WI38 (cell line): Measurements from ENCODE around the gene UQCC3.

ENCODE experiments used
- H3K4me3 ChIP-seq: 2 replicates; pipeline ENCODE4 v1.5.1; 2011; ENCODE audit warnings: low read depth, mild to moderate bottlenecking, control low read depth, low read length
- TF ChIP-seq, protein P1 (sequence below): IDR thresholded peaks from 2 replicates; pipeline ENCODE4 v1.5.1; 2012; ENCODE audit warnings: low read depth, mild to moderate bottlenecking, control low read depth, low read length

UQCC3 gene

DNA sequence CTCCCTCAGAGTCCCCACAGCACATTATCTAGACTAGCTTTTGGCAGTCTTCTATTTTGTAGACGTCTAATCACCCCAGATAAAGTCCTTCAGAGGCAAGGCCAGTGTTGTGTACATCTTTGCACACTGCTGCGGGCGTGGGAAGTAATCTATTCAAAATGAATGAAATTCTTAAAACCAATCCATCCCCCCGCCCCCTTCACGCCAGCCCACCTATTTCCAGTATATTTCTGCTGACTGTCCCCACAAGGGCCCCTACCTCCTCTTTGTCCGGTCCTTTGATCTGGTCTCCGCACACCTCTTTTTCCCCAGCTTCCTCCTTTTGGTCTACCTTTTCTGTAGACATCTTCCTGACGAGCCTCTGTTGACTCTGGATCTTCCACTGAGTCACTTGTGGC lies 35.4 kb downstream of the UQCC3 start:
- TF ChIP-seq, protein P1, sequence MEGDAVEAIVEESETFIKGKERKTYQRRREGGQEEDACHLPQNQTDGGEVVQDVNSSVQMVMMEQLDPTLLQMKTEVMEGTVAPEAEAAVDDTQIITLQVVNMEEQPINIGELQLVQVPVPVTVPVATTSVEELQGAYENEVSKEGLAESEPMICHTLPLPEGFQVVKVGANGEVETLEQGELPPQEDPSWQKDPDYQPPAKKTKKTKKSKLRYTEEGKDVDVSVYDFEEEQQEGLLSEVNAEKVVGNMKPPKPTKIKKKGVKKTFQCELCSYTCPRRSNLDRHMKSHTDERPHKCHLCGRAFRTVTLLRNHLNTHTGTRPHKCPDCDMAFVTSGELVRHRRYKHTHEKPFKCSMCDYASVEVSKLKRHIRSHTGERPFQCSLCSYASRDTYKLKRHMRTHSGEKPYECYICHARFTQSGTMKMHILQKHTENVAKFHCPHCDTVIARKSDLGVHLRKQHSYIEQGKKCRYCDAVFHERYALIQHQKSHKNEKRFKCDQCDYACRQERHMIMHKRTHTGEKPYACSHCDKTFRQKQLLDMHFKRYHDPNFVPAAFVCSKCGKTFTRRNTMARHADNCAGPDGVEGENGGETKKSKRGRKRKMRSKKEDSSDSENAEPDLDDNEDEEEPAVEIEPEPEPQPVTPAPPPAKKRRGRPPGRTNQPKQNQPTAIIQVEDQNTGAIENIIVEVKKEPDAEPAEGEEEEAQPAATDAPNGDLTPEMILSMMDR, result no peak
- H3K4me3 ChIP-seq, result no peak overlapping the region

DNA sequence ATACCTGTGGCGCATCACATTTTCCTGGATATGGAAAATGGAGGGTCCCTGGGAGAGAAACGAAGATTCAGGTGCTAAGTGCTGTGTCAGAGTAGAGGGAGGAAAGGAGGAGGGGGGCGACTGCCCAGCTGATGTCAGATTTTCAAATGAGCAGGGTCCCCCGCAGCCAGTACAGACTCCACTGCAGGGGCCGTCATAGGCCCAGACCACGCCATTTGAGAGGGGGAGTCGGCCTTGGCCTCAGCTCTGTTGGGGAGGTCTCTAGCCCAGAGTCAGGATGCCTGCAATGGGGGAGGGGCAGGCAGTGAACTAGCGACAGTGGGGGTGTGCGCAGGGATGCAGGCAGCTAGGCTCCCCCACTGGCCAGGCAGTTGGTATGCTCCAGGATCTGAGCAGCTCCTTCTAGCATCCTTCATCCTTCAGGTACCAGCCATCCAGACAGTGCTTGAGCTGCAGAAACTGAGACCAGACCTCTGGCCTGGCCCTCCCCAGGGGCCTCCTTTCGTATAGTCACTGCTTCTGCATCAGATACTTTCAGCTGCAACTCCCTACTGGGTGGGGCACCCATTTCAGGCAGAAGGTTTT lies 35.9 kb downstream of the UQCC3 start, which contains the start of the genes BSCL2 and GNG3:
Gene BSCL2 (minus strand): TSS at position 148 of the 585 bp plus-strand sequence. CDS start 229 bp downstream, outside the sequence.
Gene GNG3 (plus strand): TSS at position 400 of the 585 bp plus-strand sequence. CDS start 620 bp downstream, outside the sequence.
- TF ChIP-seq, protein P1, result no peak
- H3K4me3 ChIP-seq, result peak within 1 kb of the TSS; percentile 73

DNA sequence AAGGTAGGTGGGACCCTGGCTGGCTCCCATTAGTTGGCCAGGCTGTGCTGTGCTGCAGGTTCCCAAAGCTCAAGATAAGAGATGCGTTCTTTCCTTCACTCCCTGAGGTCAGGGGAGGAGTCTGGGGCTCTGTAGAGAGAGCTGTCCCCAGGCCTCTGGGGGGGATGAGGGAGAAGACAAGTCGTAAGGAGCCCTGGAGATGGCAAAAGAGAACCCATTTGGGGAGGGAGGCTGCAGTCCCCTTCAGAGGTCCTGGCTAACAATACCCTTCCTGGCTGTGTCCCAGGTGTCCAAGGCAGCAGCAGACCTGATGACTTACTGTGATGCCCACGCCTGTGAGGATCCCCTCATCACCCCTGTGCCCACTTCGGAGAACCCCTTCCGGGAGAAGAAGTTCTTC lies 36.9 kb downstream of the UQCC3 start:
- TF ChIP-seq, protein P1, result no peak
- H3K4me3 ChIP-seq, result peak overlapping the region; percentile 60; the same call in 1 of the 2 replicates

DNA sequence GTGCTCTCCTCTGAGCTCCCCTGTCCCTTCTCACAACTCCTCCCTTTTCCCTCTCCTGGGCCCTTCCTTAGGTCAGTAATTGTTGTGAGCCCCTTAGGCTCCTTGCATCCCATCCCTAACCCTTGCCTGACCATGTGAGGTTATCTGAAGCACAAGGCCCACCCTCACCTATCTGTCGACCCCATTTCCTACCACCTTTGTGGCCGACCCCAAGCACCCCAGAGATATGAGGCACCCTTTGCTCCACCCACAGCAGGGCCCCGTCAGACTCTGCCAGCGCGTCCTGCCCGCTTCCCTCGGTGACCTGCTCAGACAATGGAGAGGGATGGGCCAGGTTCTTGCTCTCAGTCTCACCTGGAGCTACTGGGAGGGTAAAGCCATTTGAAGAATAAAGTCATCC lies 37.3 kb downstream of the UQCC3 start:
- TF ChIP-seq, protein P1, result no peak
- H3K4me3 ChIP-seq, result peak overlapping the region; percentile 60

DNA sequence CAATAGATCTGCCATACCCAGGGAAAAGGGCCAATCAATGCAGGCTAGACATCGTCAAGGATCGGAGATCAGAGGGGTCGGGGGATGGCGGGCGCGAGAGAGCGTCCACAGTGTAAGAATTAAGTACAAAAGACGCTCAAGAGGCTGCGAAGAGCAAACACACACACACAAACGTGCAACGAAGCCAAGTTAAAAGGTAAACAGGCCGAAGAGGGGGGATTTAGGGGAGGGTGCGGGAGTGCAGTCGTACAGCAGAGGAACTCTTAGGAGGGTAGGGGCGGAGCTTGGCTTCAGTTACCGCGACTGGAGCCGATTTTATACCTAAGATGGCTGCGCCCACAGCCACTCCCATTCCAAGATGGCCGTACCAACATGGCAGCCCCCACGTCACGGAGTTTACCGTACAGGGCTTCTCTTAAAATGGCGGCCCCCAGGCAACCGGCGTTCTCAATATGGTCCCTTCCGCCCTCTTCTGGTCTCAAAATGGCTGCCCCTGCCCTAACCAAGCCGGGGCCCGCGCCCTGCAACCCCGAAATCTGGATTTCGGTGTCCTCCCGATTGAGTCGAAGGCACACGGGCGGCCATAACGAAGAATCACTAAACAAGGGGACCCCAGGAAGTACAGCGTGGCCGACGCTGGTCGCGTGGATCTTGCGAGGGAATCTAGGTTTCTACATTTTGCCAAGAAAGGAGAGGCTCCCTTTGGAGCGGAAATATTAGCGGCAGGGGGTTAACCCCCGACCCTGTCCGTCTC lies 38.0 kb downstream of the UQCC3 start:
- H3K4me3 ChIP-seq, result peak overlapping the region; percentile 60
- TF ChIP-seq, protein P1, result no peak

DNA sequence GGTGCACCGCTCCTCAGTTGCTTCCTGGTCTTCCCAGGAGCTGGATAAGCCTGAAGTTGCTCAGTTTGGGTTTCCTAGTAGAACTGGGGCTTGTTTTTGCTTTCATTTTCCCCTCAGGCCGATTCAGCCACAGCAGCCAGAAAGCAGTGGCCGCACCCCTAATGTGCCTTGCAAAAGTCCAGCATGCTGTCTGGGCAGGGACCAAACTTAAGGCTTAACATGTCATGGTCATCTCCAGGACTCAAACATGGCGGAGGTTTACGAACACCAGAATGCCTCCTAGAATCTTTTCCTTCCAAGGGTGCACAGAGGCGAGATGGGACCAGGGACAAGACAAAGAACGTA lies 38.5 kb downstream of the UQCC3 start:
- H3K4me3 ChIP-seq, result peak overlapping the region; percentile 60
- TF ChIP-seq, protein P1, result no peak

DNA sequence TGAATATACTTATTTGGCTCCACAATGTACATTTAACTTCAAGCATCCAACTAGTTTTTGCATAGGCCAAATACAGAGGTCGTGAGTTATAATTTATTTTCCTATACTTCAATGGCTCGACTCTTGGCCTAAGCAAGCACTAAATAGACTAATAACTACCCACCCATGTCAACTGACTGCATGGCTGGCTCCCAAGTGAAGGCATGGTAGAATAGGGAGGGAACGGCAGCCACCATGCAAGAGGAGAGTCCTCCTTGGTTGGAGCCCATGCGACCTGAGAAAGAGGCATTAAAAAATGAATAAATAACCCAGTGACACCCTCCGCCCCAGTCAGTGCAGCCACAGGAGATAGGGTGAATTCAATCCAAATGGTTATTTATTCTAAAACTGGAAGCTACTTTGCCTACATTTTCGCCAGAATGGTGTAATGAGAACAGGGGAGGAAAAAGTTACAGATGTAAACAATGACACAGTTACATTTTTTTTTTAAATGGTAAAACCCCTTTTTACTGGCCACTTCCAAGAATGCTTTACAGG lies 40.9 kb downstream of the UQCC3 start:
- TF ChIP-seq, protein P1, result no peak
- H3K4me3 ChIP-seq, result no peak overlapping the region
